Astrocyte (in vitro differentiated cells and primary cell): ENCODE results near the gene GATA6. TPM values are rescaled to one million over a fixed set of nuclear protein-coding genes. Genes with fewer than 3 reads are reported as not detected.
A peak's percentile ranks its signal among the peaks of the same experiment; 100 is the strongest.

ENCODE experiments used
- DNase-seq: peaks from one replicate; pipeline ENCODE4 v3.0.0-alpha.2; 2010; ENCODE audit warnings: low read depth
- FAIRE-seq: peaks from 2 replicates; lab custom pipeline; 2011; peaks lifted over from hg19 to GRCh38; lab: Jason Lieb, UNC
- H2AFZ ChIP-seq: 2 replicates; pipeline ENCODE4 v1.6.0; 2012; ENCODE audit warnings: low read depth, low read length, inconsistent platforms
- H3K27ac ChIP-seq: 2 replicates; pipeline ENCODE4 v1.5.1; 2011; ENCODE audit warnings: low read depth, low read length, inconsistent platforms
- H3K27me3 ChIP-seq: 2 replicates; pipeline ENCODE4 v1.6.0; 2011; ENCODE audit warnings: low read length, inconsistent platforms; ENCODE audit not compliant: insufficient read depth
- H3K36me3 ChIP-seq: 2 replicates; pipeline ENCODE4 v1.5.1; 2011; ENCODE audit warnings: low read length, inconsistent platforms; ENCODE audit not compliant: insufficient read depth
- H3K4me1 ChIP-seq: 2 replicates; pipeline ENCODE4 v1.5.1; 2011; ENCODE audit warnings: low read length, inconsistent platforms; ENCODE audit not compliant: insufficient read depth
- H3K4me2 ChIP-seq: 2 replicates; pipeline ENCODE4 v1.6.0; 2012; ENCODE audit warnings: low read length, inconsistent platforms
- H3K4me3 ChIP-seq: 2 replicates; pipeline ENCODE4 v1.5.1; 2011; ENCODE audit warnings: low read depth, mild to moderate bottlenecking, low read length, inconsistent platforms; ENCODE audit not compliant: insufficient read depth
- H3K79me2 ChIP-seq: 2 replicates; pipeline ENCODE4 v1.6.0; 2012; ENCODE audit warnings: mild to moderate bottlenecking, low read length, inconsistent platforms; ENCODE audit not compliant: insufficient read depth
- H3K9ac ChIP-seq: 2 replicates; pipeline ENCODE4 v1.6.0; 2012; ENCODE audit warnings: mild to moderate bottlenecking, low read length, inconsistent platforms
- H3K9me3 ChIP-seq: 2 replicates; pipeline ENCODE4 v1.5.1; 2012; ENCODE audit warnings: low read depth, mild to moderate bottlenecking, low read length, inconsistent platforms; ENCODE audit not compliant: insufficient read depth
- H4K20me1 ChIP-seq: 2 replicates; pipeline ENCODE4 v1.6.0; 2012; ENCODE audit warnings: low read length, inconsistent platforms; ENCODE audit not compliant: insufficient read depth
- H3K27ac Mint-ChIP-seq: one replicate; pipeline ENCODE4 v1.8.0; 2021; ENCODE audit warnings: mild to moderate bottlenecking, mixed read lengths; ENCODE audit not compliant: unreplicated experiment
- H3K27me3 Mint-ChIP-seq: one replicate; pipeline ENCODE4 v1.8.0; 2021; ENCODE audit warnings: low read depth, mixed read lengths; ENCODE audit not compliant: unreplicated experiment
- H3K36me3 Mint-ChIP-seq: one replicate; pipeline ENCODE4 v1.8.0; 2021; ENCODE audit warnings: low read depth, mixed read lengths; ENCODE audit not compliant: unreplicated experiment
- H3K4me1 Mint-ChIP-seq: one replicate; pipeline ENCODE4 v1.8.0; 2021; ENCODE audit warnings: low read depth, mixed read lengths; ENCODE audit not compliant: unreplicated experiment
- H3K4me3 Mint-ChIP-seq: one replicate; pipeline ENCODE4 v1.8.0; 2021; ENCODE audit warnings: mild to moderate bottlenecking, moderate library complexity, mixed read lengths; ENCODE audit not compliant: unreplicated experiment
- H3K9me3 Mint-ChIP-seq: one replicate; pipeline ENCODE4 v1.8.0; 2021; ENCODE audit warnings: mild to moderate bottlenecking, mixed read lengths; ENCODE audit not compliant: unreplicated experiment
- EZH2 ChIP-seq: IDR thresholded peaks from 2 replicates; pipeline ENCODE4 v1.6.1; 2012; ENCODE audit warnings: mild to moderate bottlenecking, low read length, inconsistent platforms; ENCODE audit not compliant: insufficient read depth
- total RNA-seq: library from RNA; stranded (reverse); gene quantifications from 2 replicates; pipeline ENCODE4 v1.2.1, GENCODE V29; 2021
- TF ChIP-seq, protein P1 (sequence below): IDR thresholded peaks from 2 replicates; pipeline ENCODE4 v1.5.1; 2011; ENCODE audit warnings: low read depth, mild to moderate bottlenecking, inconsistent platforms, low read length, moderate library complexity; ENCODE audit not compliant: insufficient read depth

GATA6 gene
- total RNA-seq, 1 donor from 2014 or later = 9.4 TPM

- Mint-ChIP-seq H3K4me3 (no peak overlapping the region), H3K27ac (no peak overlapping the region), H3K4me1 (peaks cover 22% of the 10 kb centered on the region), H3K27me3 (no peaks in the 10 kb centered on the region), H3K9me3 (no peaks in the 10 kb centered on the region), H3K36me3 (peaks cover 11% of the 10 kb centered on the region)
- Histone ChIP-seq H3K36me3 (peaks cover 39% of the 10 kb centered on the region), H3K79me2 (peaks cover 57% of the 10 kb centered on the region), H3K4me1 (peaks cover 45% of the 10 kb centered on the region), H2AFZ (no peak overlapping the region), H4K20me1 (peaks cover 78% of the 10 kb centered on the region), H3K4me3 (no peak overlapping the region), H3K4me2 (no peak overlapping the region), H3K27me3 (no peaks in the 10 kb centered on the region), H3K27ac (no peak overlapping the region), H3K9ac (no peak overlapping the region), H3K9me3 (no peaks in the 10 kb centered on the region)
- TF ChIP-seq, protein P1, sequence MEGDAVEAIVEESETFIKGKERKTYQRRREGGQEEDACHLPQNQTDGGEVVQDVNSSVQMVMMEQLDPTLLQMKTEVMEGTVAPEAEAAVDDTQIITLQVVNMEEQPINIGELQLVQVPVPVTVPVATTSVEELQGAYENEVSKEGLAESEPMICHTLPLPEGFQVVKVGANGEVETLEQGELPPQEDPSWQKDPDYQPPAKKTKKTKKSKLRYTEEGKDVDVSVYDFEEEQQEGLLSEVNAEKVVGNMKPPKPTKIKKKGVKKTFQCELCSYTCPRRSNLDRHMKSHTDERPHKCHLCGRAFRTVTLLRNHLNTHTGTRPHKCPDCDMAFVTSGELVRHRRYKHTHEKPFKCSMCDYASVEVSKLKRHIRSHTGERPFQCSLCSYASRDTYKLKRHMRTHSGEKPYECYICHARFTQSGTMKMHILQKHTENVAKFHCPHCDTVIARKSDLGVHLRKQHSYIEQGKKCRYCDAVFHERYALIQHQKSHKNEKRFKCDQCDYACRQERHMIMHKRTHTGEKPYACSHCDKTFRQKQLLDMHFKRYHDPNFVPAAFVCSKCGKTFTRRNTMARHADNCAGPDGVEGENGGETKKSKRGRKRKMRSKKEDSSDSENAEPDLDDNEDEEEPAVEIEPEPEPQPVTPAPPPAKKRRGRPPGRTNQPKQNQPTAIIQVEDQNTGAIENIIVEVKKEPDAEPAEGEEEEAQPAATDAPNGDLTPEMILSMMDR = no peak
- no peak for TF ChIP-seq EZH2
- no peak for DNase-seq
- no peak for FAIRE-seq
These were observed 19.3 kb downstream of the GATA6 start for GRCh38 chr18:22188559-22189267.

DNA sequence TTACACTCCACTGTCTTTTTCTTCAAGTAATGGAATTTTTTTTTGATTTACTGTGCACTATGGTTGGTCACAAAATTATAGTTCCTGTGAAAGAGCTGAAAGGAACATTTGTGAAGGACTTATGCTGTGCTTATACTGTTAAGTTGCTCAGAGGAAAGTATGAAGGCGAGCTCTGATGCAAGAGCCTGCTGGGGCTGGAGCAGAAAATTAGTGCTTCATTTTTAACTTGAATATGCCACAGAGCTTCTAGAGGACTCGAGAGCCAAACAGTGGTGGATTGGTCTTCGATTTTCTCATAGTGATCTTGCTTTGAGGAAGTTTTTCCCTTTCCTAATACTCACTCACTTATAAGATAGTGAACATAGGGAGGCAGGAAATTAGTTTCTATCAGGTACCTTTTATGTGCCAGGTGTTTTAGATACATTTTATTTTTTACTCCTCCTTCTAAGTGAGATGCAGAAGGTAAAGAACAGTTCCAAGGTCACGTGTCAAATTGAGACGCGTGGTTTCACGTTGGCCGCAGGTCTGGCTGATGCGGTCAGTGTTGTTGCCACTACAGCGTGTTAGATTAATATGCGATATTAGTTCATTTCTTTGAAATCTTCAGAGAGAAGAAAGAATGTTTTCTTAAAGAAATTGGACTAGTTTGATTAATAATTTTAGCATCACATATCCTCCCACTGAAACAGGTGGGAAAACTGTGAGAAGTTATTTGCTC, 20.2 kb downstream of the GATA6 start:
- H3K9me3 ChIP-seq = no peaks in the 10 kb centered on the region
- Mint-ChIP-seq H3K36me3 (peaks cover 12% of the 10 kb centered on the region), H3K4me1 (peaks cover 22% of the 10 kb centered on the region), H3K9me3 (no peaks in the 10 kb centered on the region), H3K27ac (no peak overlapping the region), H3K4me3 (no peak overlapping the region), H3K27me3 (no peaks in the 10 kb centered on the region)
- no peak for DNase-seq
- no peak overlapping the region for H3K4me3 ChIP-seq
- peak; percentile 71 for FAIRE-seq
- TF ChIP-seq, protein P1 = no peak
- TF ChIP-seq EZH2 = no peak
- H2AFZ ChIP-seq = no peak overlapping the region
- H3K79me2 ChIP-seq = peaks cover 64% of the 10 kb centered on the region
- H3K27me3 ChIP-seq = no peaks in the 10 kb centered on the region
- H4K20me1 ChIP-seq = peaks cover 75% of the 10 kb centered on the region
- H3K27ac ChIP-seq = peak overlapping the region; percentile 88
- peaks cover 34% of the 10 kb centered on the region for H3K36me3 ChIP-seq
- H3K9ac ChIP-seq = peak overlapping the region; percentile 65
- peaks cover 51% of the 10 kb centered on the region for H3K4me1 ChIP-seq
- H3K4me2 ChIP-seq = no peak overlapping the region

DNA sequence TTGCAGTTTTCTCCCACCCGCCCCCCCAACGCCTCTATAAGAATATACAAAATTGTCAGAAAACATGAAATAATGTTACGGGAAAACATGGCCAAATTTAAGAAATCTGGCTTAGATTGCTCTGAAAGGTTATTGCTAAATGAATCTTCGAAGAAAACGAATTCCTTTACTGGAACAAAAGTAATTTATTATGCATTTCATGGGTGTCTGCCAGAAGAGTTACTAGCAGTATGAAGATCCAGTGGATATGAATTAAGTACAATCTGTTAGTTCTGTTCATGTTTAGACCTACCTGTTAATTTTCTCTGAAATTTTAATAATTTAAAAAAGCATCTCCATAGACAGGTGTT, 21.9 kb downstream of the GATA6 start:
- DNase-seq = no peak

More for the DNA sequence above, 21.9 kb downstream of the GATA6 start:
- no peak for FAIRE-seq
- H3K4me1 ChIP-seq = peaks cover 42% of the 10 kb centered on the region
- H3K4me2 ChIP-seq = no peak overlapping the region
- Mint-ChIP-seq H3K9me3 (no peaks in the 10 kb centered on the region), H3K36me3 (peaks cover 6% of the 10 kb centered on the region), H3K4me3 (no peak overlapping the region), H3K4me1 (peaks cover 18% of the 10 kb centered on the region), H3K27ac (no peak overlapping the region), H3K27me3 (no peaks in the 10 kb centered on the region)
- no peaks in the 10 kb centered on the region for H3K9me3 ChIP-seq
- H3K36me3 ChIP-seq = peaks cover 27% of the 10 kb centered on the region
- no peak overlapping the region for H3K9ac ChIP-seq
- peaks cover 75% of the 10 kb centered on the region for H4K20me1 ChIP-seq
- no peaks in the 10 kb centered on the region for H3K27me3 ChIP-seq
- no peak overlapping the region for H2AFZ ChIP-seq
- peak overlapping the region; percentile 88 for H3K27ac ChIP-seq
- TF ChIP-seq, protein P1 = no peak
- no peak for TF ChIP-seq EZH2
- H3K79me2 ChIP-seq = peaks cover 64% of the 10 kb centered on the region
- H3K4me3 ChIP-seq = no peak overlapping the region
